DOHH2 (cell line): ENCODE data around the gene RGL3.
A peak's percentile ranks its signal among the peaks of the same experiment; 100 is the strongest.

Experiments used
- H3F3A ChIP-seq: fragments of 200-600 bp; sonication (generic), shearing (Covaris generic); 2 replicates; pipeline ENCODE4 v1.6.0; 2016; ENCODE audit warnings: antibody characterized with exemption, mild to moderate bottlenecking; ENCODE audit not compliant: control insufficient read depth, insufficient read depth
- H3K27ac ChIP-seq: fragments of 200-600 bp; sonication (generic); 2 replicates; pipeline ENCODE4 v1.5.1; 2014; ENCODE audit warnings: low read depth, mild to moderate bottlenecking, low read length, moderate library complexity
- H3K27me3 ChIP-seq: fragments of 200-600 bp; sonication (generic); 2 replicates; pipeline ENCODE4 v1.6.1; 2014; ENCODE audit warnings: mild to moderate bottlenecking, low read length, mixed read lengths; ENCODE audit not compliant: control insufficient read depth
- H3K36me3 ChIP-seq: fragments of 200-600 bp; sonication (generic); 2 replicates; pipeline ENCODE4 v1.6.1; 2014; ENCODE audit warnings: mild to moderate bottlenecking, low read length, moderate library complexity, mixed read lengths; ENCODE audit not compliant: control insufficient read depth
- H3K4me1 ChIP-seq: fragments of 200-600 bp; sonication (generic); 2 replicates; pipeline ENCODE4 v1.6.1; 2014; ENCODE audit warnings: mild to moderate bottlenecking, low read length, mixed read lengths; ENCODE audit not compliant: control insufficient read depth
- H3K4me2 ChIP-seq: fragments of 200-600 bp; sonication (generic); 2 replicates; pipeline ENCODE4 v1.6.0; 2014; ENCODE audit warnings: mild to moderate bottlenecking, low read length, moderate library complexity
- H3K4me3 ChIP-seq: fragments of 200-600 bp; sonication (generic); 2 replicates; pipeline ENCODE4 v1.5.1; 2014; ENCODE audit warnings: mild to moderate bottlenecking, low read length, mixed read lengths
- H3K79me2 ChIP-seq: fragments of 200-600 bp; sonication (generic); 2 replicates; pipeline ENCODE4 v1.6.1; 2014; ENCODE audit warnings: mild to moderate bottlenecking, low read length, mixed read lengths; ENCODE audit not compliant: control insufficient read depth
- H3K9me2 ChIP-seq: fragments of 200-600 bp; sonication (generic); replicated peaks from 2 replicates; pipeline ENCODE4 v1.6.1; 2014; ENCODE audit warnings: mild to moderate bottlenecking, low read length, mixed read lengths; ENCODE audit not compliant: control insufficient read depth
- H3K9me3 ChIP-seq: fragments of 200-600 bp; sonication (generic); 2 replicates; pipeline ENCODE4 v1.6.1; 2014; ENCODE audit warnings: antibody characterized with exemption, low read length, mixed read lengths; ENCODE audit not compliant: control insufficient read depth, insufficient read depth
- H4K20me1 ChIP-seq: fragments of 200-600 bp; sonication (generic); 2 replicates; pipeline ENCODE4 v1.6.0; 2014; ENCODE audit warnings: low read depth, mild to moderate bottlenecking, antibody characterized with exemption, low read length, moderate library complexity; ENCODE audit not compliant: control insufficient read depth, insufficient read depth
- CTCF ChIP-seq: fragments of 200-600 bp; sonication (generic); IDR thresholded peaks from one replicate; pipeline ENCODE4 v1.5.1; 2014; ENCODE audit warnings: antibody characterized with exemption, mild to moderate bottlenecking, low read depth, low read length; ENCODE audit not compliant: poor library complexity, severe bottlenecking
- EZH2phosphoT487 ChIP-seq: fragments of 200-600 bp; sonication (generic); IDR thresholded peaks from 2 replicates; pipeline ENCODE4 v1.6.1; 2017; ENCODE audit warnings: borderline replicate concordance, mild to moderate bottlenecking, antibody characterized with exemption, low read length, moderate library complexity, mixed read lengths

The RGL3 gene

GRCh38 chr19:11445141-11445540 is 26.0 kb upstream of the RGL3 start:
- no peaks in the 10 kb centered on the region for H3F3A ChIP-seq
- H3K27ac ChIP-seq, result no peak overlapping the region
- peaks cover 79% of the 10 kb centered on the region for H3K36me3 ChIP-seq
- no peaks in the 10 kb centered on the region for H3K9me3 ChIP-seq
- TF ChIP-seq EZH2phosphoT487 (no peak), CTCF (no peak)
- H3K4me1 ChIP-seq, result no peaks in the 10 kb centered on the region
- no peak overlapping the region for H3K4me2 ChIP-seq
- H3K79me2 ChIP-seq, result peaks cover 5% of the 10 kb centered on the region; the same call in 1 of the 2 replicates
- no peaks in the 10 kb centered on the region for H3K27me3 ChIP-seq
- H3K4me3 ChIP-seq, result no peak overlapping the region
- peaks cover 5% of the 10 kb centered on the region; the same call in 1 of the 2 replicates for H4K20me1 ChIP-seq
- H3K9me2 ChIP-seq, result no peaks in the 10 kb centered on the region

GRCh38 chr19:11444059-11444458 is 24.9 kb upstream of the RGL3 start:
- Histone ChIP-seq H3K79me2 (peaks cover 5% of the 10 kb centered on the region; the same call in 1 of the 2 replicates), H3K27ac (no peak overlapping the region), H3F3A (no peaks in the 10 kb centered on the region), H4K20me1 (peaks cover 5% of the 10 kb centered on the region; the same call in 1 of the 2 replicates), H3K36me3 (peaks cover 78% of the 10 kb centered on the region), H3K27me3 (no peaks in the 10 kb centered on the region), H3K4me2 (no peak overlapping the region), H3K9me2 (no peaks in the 10 kb centered on the region), H3K4me1 (no peaks in the 10 kb centered on the region), H3K4me3 (no peak overlapping the region), H3K9me3 (no peaks in the 10 kb centered on the region)
- no peak for TF ChIP-seq CTCF
- TF ChIP-seq EZH2phosphoT487, result no peak

- Histone ChIP-seq H3K4me1 (peaks cover 20% of the 10 kb centered on the region), H3K9me3 (no peaks in the 10 kb centered on the region), H3K27me3 (no peaks in the 10 kb centered on the region), H3K27ac (no peak overlapping the region), H3F3A (no peaks in the 10 kb centered on the region), H3K9me2 (no peaks in the 10 kb centered on the region), H3K4me2 (no peak overlapping the region), H4K20me1 (peaks cover 5% of the 10 kb centered on the region; the same call in 1 of the 2 replicates), H3K36me3 (peaks cover 57% of the 10 kb centered on the region), H3K79me2 (peaks cover 26% of the 10 kb centered on the region), H3K4me3 (no peak overlapping the region)
- TF ChIP-seq CTCF (no peak), EZH2phosphoT487 (no peak)
Measured at GRCh38 chr19:11437955-11438354, 18.8 kb upstream of the RGL3 start.

GRCh38 chr19:11435833-11436313 is 16.8 kb upstream of the RGL3 start:
- no peak for TF ChIP-seq CTCF
- no peak for TF ChIP-seq EZH2phosphoT487
- peaks cover 20% of the 10 kb centered on the region for H3K4me1 ChIP-seq
- H3K9me2 ChIP-seq, result no peaks in the 10 kb centered on the region
- H4K20me1 ChIP-seq, result no peaks in the 10 kb centered on the region
- H3K9me3 ChIP-seq, result no peaks in the 10 kb centered on the region
- peaks cover 42% of the 10 kb centered on the region for H3K36me3 ChIP-seq
- H3F3A ChIP-seq, result no peaks in the 10 kb centered on the region
- peak overlapping the region; percentile 25 for H3K27ac ChIP-seq
- peak overlapping the region; percentile 65 for H3K4me2 ChIP-seq
- no peaks in the 10 kb centered on the region for H3K27me3 ChIP-seq
- peaks cover 24% of the 10 kb centered on the region for H3K79me2 ChIP-seq
- H3K4me3 ChIP-seq, result peak overlapping the region; percentile 93
